Loucy (cell line): ENCODE data around the gene C16orf82.

Experiments
- CTCF ChIP-seq: fragments of 200-600 bp; sonication (generic); conservative IDR thresholded peaks from 2 replicates; pipeline ENCODE4 v1.5.1; 2014; ENCODE audit warnings: mild to moderate bottlenecking, antibody characterized with exemption, low read length
- EZH2phosphoT487 ChIP-seq: fragments of 200-600 bp; IDR thresholded peaks from 2 replicates; pipeline ENCODE4 v1.6.1; 2018; ENCODE audit warnings: antibody characterized with exemption, mild to moderate bottlenecking, moderate library complexity, borderline replicate concordance

GRCh38 chr16:27088216-27088615 is 21.5 kb downstream of the C16orf82 start:
- TF ChIP-seq CTCF = no peak
- TF ChIP-seq EZH2phosphoT487 = no peak
